IPS-18a (cell line): ENCODE measurements around the gene NMT1.

Experiments used
- H3K27ac ChIP-seq: one replicate; pipeline ENCODE4 v1.5.1; 2013; ENCODE audit warnings: low read length
- H3K27me3 ChIP-seq: one replicate; pipeline ENCODE4 v1.6.1; 2013; ENCODE audit warnings: mild to moderate bottlenecking, low read length; ENCODE audit not compliant: control insufficient read depth, insufficient read depth
- H3K36me3 ChIP-seq: one replicate; pipeline ENCODE4 v1.6.1; 2013; ENCODE audit warnings: low read depth, low read length; ENCODE audit not compliant: control insufficient read depth
- H3K4me1 ChIP-seq: one replicate; pipeline ENCODE4 v1.6.1; 2013; ENCODE audit warnings: low read depth, low read length; ENCODE audit not compliant: control insufficient read depth
- H3K4me3 ChIP-seq: one replicate; pipeline ENCODE4 v1.5.1; 2013; ENCODE audit warnings: low read length
- H3K9ac ChIP-seq: one replicate; pipeline ENCODE4 v1.6.1; 2013; ENCODE audit warnings: mild to moderate bottlenecking, low read length, moderate library complexity
- H3K9me3 ChIP-seq: one replicate; pipeline ENCODE4 v1.6.1; 2013; ENCODE audit warnings: low read depth, low read length; ENCODE audit not compliant: control insufficient read depth

NMT1 gene

DNA sequence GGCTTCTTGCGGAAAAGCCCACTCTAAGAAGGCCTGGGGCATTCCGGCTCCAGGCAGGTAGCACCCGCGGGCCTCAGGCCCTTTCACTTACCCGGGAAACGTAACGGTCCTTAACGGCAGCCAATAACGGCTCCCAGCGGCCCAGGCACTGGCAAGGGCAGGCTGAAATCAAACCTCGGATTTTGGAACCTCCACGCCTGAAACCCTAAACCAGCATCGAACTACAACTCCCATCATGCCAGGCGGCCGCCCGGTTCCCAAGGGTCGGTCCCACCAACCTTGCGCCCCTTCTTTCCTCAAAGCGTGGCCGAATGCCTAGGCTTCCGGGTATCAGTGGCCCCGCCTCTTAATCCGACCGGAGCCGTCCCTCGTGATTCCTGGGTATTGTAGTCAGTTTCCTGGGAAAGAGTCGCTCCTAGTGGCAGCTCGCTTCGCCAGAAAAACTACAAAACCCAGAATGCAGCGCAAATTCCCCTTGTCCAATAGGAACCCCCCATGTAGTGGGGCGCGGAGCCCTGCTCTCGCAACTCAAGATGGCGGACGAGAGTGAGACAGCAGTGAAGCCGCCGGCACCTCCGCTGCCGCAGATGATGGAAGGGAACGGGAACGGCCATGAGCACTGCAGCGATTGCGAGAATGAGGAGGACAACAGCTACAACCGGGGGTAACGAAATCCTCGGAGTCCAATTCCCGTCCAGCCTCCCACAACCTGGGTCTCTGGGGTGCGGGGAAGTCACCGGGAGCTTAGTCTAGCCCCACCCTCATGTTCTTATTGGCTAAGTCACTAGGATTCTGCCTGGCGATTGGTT is at the start of gene NMT1:
Gene NMT1, plus strand, starts transcription at position 521 of the 809 bp plus-strand sequence. Its CDS starts 13 bp downstream, at position 534.
- H3K4me1 ChIP-seq, result peaks cover 3% of the 10 kb centered on the region

DNA sequence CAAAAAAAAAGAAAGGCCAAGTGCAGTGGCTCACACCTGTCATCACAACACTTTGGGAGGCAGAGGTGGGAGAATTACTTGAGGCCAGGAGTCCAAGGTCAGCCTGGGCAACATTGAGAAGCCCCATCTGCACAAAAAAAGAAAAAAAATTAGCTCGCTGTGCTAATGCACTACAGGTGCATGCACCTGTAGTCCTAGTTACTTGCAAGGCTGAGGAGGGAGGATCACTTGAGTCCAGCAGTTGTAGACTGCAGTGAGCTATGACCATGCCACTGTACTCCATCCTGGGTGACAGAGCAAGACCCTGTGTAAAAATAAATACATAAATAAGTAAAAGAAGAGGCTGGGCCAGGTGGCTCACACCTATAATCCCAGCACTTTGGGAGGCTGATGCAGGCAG is 49.4 kb upstream of the NMT1 start:
- Histone ChIP-seq H3K27ac (no peak overlapping the region), H3K4me1 (peaks cover 6% of the 10 kb centered on the region), H3K36me3 (no peaks in the 10 kb centered on the region), H3K9ac (no peak overlapping the region), H3K4me3 (no peak overlapping the region), H3K27me3 (no peaks in the 10 kb centered on the region), H3K9me3 (no peaks in the 10 kb centered on the region)

More for the DNA sequence above, at the start of gene NMT1:
- Histone ChIP-seq H3K9me3 (no peaks in the 10 kb centered on the region), H3K27me3 (no peaks in the 10 kb centered on the region), H3K27ac (peak within 1 kb of the TSS; percentile 100), H3K9ac (peak within 1 kb of the TSS; percentile 100), H3K36me3 (no peaks in the 10 kb centered on the region), H3K4me3 (peak within 1 kb of the TSS; percentile 100)

DNA sequence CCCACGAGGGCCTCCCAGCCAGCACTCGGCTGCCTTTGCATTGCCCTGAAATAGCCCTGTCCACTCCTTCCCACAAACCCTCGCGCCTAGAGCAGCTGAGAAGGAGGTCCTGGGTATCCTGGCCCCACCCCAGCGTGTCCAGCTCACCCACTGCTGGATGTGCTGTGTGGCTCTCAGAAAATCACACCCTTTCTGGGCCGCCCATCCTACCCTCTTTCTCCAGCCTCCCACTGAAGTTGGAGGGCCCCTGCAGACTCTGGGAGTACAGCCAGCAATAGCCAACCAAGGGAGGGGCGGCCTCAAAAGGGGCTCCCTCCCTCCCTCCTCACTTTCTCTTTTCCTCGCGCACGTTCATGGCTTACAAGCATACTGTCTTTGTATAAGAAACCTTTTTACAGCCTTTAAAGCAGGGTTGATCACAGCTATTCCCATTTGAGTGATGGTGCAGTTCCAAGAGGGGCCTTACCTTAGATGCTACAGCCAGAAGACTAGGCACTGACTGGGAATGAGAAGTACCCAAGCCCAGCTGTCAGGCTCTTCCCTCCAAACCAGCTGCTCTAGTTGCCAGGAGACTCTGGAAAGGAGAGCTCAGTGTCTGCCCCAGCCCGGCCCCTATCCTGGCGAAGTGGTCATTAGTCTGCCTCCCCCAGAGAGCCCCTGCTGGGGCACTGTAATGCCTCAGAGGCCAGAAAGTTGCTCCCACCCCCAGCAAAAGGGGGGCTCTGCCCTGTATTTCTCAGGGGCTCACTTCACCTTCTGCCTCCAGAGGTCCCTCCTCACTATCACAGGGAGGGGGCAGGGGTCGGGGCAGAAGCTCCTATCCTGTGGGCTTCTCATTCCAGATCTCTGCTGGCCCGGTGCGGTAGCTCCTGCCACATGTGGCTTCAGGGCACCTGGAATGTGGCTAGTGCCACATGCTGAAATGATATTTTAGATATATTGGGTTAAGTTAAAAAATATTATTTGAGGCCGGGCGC is 47.8 kb upstream of the NMT1 start:
- no peak overlapping the region for H3K27ac ChIP-seq
- H3K4me1 ChIP-seq, result no peaks in the 10 kb centered on the region
- no peak overlapping the region for H3K4me3 ChIP-seq
- peaks cover 9% of the 10 kb centered on the region for H3K27me3 ChIP-seq
- no peaks in the 10 kb centered on the region for H3K36me3 ChIP-seq
- no peak overlapping the region for H3K9ac ChIP-seq
- no peaks in the 10 kb centered on the region for H3K9me3 ChIP-seq

DNA sequence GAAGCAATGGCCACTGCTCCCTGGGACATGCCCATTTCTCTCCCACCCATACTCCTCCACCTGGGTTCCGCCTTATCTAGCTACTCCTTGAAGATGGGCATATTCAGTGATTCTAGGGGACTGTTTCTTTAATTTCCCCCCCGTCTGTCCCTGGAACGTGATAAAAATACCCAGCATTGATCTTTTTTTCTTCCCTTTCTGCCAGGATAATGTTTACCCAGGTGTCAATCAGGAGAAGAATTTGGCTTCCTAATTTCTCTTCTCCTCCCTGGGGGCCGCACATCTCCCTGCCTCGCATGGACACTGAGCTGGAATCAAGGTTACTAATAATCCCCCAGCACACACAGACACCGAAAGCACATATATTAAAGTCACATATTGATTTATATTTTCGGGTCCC is 44.9 kb upstream of the NMT1 start:
- Histone ChIP-seq H3K27ac (no peak overlapping the region), H3K9ac (no peak overlapping the region), H3K4me3 (no peak overlapping the region), H3K4me1 (peaks cover 8% of the 10 kb centered on the region), H3K27me3 (peaks cover 38% of the 10 kb centered on the region), H3K36me3 (no peaks in the 10 kb centered on the region), H3K9me3 (no peaks in the 10 kb centered on the region)

DNA sequence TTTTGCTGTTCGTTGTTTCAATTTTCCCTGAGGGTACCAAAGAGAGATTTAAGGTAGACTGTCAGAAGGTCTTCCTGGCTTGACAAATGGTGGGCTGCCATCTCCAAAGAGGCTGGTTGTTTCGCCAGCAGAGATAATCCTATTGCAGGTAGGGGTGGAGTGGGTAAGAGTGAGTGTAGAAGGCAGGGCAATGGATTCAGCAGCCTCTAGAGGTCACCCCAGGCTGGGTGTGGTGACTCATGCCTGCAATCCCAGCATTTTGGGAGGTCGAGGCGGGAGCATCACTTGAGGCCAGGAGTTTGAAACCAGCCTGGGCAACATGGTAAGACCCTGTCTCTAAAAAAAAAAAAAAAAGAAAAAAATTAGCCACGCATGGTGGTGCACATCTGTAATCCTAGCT is 44.3 kb upstream of the NMT1 start:
- no peaks in the 10 kb centered on the region for H3K36me3 ChIP-seq
- H3K27me3 ChIP-seq, result peaks cover 44% of the 10 kb centered on the region
- no peak overlapping the region for H3K4me3 ChIP-seq
- H3K4me1 ChIP-seq, result peaks cover 13% of the 10 kb centered on the region
- H3K27ac ChIP-seq, result no peak overlapping the region
- H3K9me3 ChIP-seq, result no peaks in the 10 kb centered on the region
- no peak overlapping the region for H3K9ac ChIP-seq

DNA sequence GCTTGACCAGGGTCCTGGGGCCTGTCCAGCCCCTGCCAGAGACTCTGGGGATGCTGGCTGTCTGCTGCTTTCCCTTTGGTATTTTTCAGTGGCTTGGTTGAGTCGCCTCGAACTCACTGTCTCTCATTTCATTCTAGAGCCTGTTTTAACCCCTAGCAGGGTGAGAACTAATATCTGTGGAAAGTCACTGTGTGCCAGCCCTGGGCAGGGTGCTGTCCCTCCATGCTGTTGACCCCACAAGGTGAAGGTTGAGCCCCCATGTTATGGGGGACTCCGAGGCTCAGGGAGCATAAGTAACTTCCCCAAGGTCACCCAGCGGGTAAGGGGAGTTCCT is 42.6 kb upstream of the NMT1 start:
- no peaks in the 10 kb centered on the region for H3K9me3 ChIP-seq
- H3K36me3 ChIP-seq, result no peaks in the 10 kb centered on the region
- H3K9ac ChIP-seq, result no peak overlapping the region
- peak overlapping the region; percentile 40 for H3K4me3 ChIP-seq
- H3K4me1 ChIP-seq, result peaks cover 13% of the 10 kb centered on the region
- no peak overlapping the region for H3K27ac ChIP-seq
- H3K27me3 ChIP-seq, result peaks cover 44% of the 10 kb centered on the region

DNA sequence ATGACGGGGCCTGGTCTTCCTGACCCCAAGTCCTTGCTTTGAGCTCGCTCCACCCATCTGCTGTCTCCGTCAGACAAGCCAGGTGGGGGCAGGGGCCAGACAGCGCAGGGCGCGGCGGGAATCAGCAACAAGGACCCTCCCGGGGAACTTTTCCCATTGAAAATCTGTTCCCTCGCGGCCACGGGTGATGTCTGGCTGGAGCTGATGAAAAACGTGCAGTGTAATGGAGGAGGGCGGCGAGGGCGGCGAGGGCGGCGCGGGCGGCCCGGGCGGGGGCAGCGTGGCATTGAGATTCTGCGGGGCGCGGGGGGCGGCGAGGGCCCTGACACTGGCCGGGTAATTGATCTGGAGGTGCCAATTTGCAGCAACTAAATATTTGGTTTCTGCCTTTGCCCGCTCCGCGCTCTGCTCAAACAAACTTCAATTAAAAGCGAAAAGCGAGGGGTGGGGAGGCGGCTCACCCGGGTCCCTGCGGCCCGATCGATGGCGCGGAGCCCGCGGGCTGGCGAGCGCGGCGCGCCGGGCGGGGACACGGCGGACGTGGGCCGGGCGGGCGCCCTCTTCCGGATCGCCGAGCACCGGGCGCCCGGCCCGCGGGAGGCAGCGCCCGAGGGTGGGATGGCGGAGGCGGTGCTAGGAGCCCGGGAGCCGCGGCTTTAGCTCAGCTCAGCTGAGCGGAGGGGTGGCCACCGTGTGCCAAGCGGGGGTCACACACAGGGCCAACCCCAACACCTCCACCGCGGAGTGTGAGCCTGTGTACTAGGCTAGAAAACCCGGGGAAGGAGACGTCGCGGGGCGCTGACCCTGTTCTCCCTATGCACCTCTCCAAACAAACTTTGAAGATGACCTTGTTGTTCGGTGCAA is 42.0 kb upstream of the NMT1 start:
- H3K27ac ChIP-seq, result no peak overlapping the region
- peak overlapping the region; percentile 40 for H3K4me3 ChIP-seq
- no peaks in the 10 kb centered on the region for H3K36me3 ChIP-seq
- H3K27me3 ChIP-seq, result peaks cover 44% of the 10 kb centered on the region
- peaks cover 13% of the 10 kb centered on the region for H3K4me1 ChIP-seq
- no peak overlapping the region for H3K9ac ChIP-seq
- no peaks in the 10 kb centered on the region for H3K9me3 ChIP-seq

DNA sequence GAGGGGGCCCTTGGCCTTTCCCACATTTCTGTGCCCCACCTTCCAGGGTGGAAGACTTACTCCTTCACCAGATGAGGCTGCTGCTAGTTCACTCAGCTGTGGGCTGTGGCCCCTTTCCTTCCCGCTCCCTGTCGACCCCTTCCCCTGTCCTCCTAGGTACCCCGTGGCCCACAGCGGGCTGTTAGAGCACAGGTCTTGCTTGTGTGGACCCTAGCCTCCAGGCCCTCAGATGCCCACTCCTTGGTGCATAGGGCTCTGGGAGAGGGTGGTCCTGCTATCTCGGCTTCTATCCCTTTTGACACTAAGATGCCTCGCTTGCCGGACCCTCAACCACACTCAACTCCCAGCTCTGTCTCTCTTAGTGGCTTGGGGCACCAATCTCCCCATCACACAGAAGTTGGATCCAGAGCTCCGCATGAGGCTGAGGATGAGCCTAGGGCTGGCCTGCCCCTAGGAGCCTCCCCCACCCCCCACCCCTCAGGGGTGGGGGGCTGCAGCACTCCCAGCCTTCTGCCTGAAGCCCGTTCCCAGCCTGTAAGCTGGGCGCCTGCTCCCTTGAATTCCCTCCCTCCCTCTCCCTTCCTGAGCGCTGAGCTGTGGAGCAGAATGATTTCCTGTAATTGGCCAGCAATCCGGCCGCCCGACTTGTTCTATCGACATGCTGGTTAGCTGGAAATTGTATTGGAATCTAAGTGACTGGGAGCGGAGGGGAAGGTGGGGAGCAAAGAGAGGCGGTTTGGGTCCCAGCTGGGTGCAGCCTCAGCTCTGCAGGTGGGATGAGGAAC is 40.6 kb upstream of the NMT1 start:
- Histone ChIP-seq H3K4me3 (peak overlapping the region; percentile 45), H3K9ac (no peak overlapping the region), H3K4me1 (peaks cover 13% of the 10 kb centered on the region)

DNA sequence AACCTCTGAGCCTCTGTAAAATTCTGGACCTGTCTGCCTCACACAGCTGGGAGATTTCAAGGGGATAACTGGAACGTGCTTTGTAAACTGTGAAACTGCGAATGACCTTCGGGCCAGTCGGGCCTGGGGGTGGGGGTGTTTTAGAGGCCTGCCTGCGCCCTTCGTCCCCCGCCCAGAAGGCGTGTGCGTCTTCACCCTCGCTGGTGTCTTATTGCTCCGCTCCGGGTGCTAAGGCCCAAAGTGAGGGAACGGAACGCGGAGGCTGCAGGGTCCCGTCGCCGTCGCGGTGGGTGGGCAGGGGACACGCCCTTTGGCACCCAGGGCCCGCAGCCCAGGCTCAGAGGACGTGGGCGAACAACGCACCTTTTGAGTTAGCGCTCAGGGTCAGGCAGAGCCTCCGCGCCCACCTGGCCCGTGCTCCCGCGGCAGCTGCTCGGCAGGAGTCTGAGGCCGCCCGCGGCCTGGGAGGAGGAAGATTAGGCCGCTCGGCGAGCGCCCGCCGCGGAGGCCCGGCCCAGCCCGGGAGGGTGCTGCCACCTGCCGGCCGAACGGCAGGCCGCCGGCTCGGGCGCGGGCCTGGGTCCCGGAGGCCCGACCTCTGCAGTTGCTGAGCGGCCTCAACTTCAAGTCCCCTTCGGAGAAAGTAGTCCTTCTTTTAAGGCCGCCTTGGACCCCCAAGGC is 39.4 kb upstream of the NMT1 start:
- H3K9ac ChIP-seq, result no peak overlapping the region
- no peak overlapping the region for H3K27ac ChIP-seq
- H3K9me3 ChIP-seq, result no peaks in the 10 kb centered on the region
- H3K4me1 ChIP-seq, result peaks cover 13% of the 10 kb centered on the region
- peak overlapping the region; percentile 45 for H3K4me3 ChIP-seq
- peaks cover 44% of the 10 kb centered on the region for H3K27me3 ChIP-seq
- peaks cover 2% of the 10 kb centered on the region for H3K36me3 ChIP-seq

More for the DNA sequence above, 40.6 kb upstream of the NMT1 start:
- H3K36me3 ChIP-seq, result no peaks in the 10 kb centered on the region
- H3K27ac ChIP-seq, result no peak overlapping the region
- peaks cover 44% of the 10 kb centered on the region for H3K27me3 ChIP-seq
- no peaks in the 10 kb centered on the region for H3K9me3 ChIP-seq

DNA sequence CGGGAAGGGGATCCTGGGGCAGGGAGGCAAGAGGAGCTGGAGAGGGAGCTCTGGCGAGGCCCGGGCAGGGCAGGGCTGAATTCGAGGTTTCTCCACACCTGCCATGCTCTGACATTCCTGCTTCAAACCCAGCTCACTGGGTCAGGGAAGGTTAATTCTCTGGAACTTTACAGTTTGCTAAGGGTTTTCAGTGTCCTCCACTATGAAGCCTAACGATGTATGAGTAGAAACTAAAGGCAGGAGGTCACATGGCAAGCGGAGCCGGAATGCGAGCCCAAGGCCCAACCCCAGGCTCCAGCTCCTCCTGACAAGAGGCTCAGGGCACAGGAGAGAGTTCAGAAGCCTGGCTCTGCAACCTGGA is 38.8 kb upstream of the NMT1 start:
- no peak overlapping the region for H3K4me3 ChIP-seq
- peaks cover 44% of the 10 kb centered on the region for H3K27me3 ChIP-seq
- no peak overlapping the region for H3K27ac ChIP-seq
- no peak overlapping the region for H3K9ac ChIP-seq
- peaks cover 2% of the 10 kb centered on the region for H3K36me3 ChIP-seq
- no peaks in the 10 kb centered on the region for H3K9me3 ChIP-seq
- peaks cover 13% of the 10 kb centered on the region for H3K4me1 ChIP-seq
